HEK293 (cell line): Measurements from ENCODE around the gene KDM4C.

Experiments
- KLF7 ChIP-seq: fragments of 450-650 bp; formaldehyde crosslinking; IDR thresholded peaks from 2 replicates; pipeline ENCODE4 v1.5.1; 2016; ENCODE audit warnings: missing biosample characterization, missing genetic modification characterization, borderline replicate concordance
- SCRT1 ChIP-seq: fragments of 450-650 bp; formaldehyde crosslinking; IDR thresholded peaks from 2 replicates; pipeline ENCODE4 v1.5.1; 2016; ENCODE audit warnings: missing biosample characterization, missing genetic modification characterization, borderline replicate concordance
- TCF7L2 ChIP-seq: IDR thresholded peaks from 2 replicates; pipeline ENCODE4 v1.6.1; 2011; ENCODE audit warnings: low read depth, mild to moderate bottlenecking, inconsistent platforms, low read length, moderate library complexity, borderline replicate concordance
- ZBTB20 ChIP-seq: fragments of 450-650 bp; formaldehyde crosslinking; IDR thresholded peaks from 2 replicates; pipeline ENCODE4 v1.5.1; 2016; ENCODE audit warnings: missing biosample characterization, missing genetic modification characterization
- ZNF140 ChIP-seq: fragments of 450-650 bp; formaldehyde crosslinking; IDR thresholded peaks from 2 replicates; pipeline ENCODE4 v1.5.1; 2016; ENCODE audit warnings: missing biosample characterization, missing genetic modification characterization
- ZNF175 ChIP-seq: fragments of 450-650 bp; formaldehyde crosslinking; IDR thresholded peaks from 2 replicates; pipeline ENCODE4 v1.5.1; 2016; ENCODE audit warnings: missing biosample characterization, missing genetic modification characterization
- ZNF350 ChIP-seq: fragments of 450-650 bp; formaldehyde crosslinking; IDR thresholded peaks from 2 replicates; pipeline ENCODE4 v1.5.0; 2017; ENCODE audit warnings: missing biosample characterization, mild to moderate bottlenecking, missing genetic modification characterization
- ZNF416 ChIP-seq: fragments of 450-650 bp; formaldehyde crosslinking; IDR thresholded peaks from 2 replicates; pipeline ENCODE4 v1.5.1; 2016; ENCODE audit warnings: missing biosample characterization, missing genetic modification characterization
- ZNF501 ChIP-seq: fragments of 450-650 bp; formaldehyde crosslinking; IDR thresholded peaks from 2 replicates; pipeline ENCODE4 v1.5.1; 2016; ENCODE audit warnings: missing biosample characterization, missing genetic modification characterization
- ZSCAN23 ChIP-seq: fragments of 450-650 bp; formaldehyde crosslinking; IDR thresholded peaks from 2 replicates; pipeline ENCODE4 v1.5.1; 2016; ENCODE audit warnings: missing biosample characterization, missing genetic modification characterization
- TF ChIP-seq, protein P1 (sequence below): fragments of 450-650 bp; formaldehyde crosslinking; IDR thresholded peaks from 2 replicates; pipeline ENCODE4 v1.5.1; 2016; ENCODE audit warnings: missing biosample characterization, missing genetic modification characterization
- TF ChIP-seq, protein P2 (sequence below): fragments of 450-650 bp; formaldehyde crosslinking; IDR thresholded peaks from 2 replicates; pipeline ENCODE4 v1.5.1; 2016; ENCODE audit warnings: missing biosample characterization, missing genetic modification characterization, low read depth
- TF ChIP-seq, protein P3 (sequence below): fragments of 450-650 bp; formaldehyde crosslinking; optimal IDR thresholded peaks from 2 replicates; pipeline ENCODE3; 2016; ENCODE audit warnings: missing biosample characterization, mild to moderate bottlenecking, missing genetic modification characterization

DNA sequence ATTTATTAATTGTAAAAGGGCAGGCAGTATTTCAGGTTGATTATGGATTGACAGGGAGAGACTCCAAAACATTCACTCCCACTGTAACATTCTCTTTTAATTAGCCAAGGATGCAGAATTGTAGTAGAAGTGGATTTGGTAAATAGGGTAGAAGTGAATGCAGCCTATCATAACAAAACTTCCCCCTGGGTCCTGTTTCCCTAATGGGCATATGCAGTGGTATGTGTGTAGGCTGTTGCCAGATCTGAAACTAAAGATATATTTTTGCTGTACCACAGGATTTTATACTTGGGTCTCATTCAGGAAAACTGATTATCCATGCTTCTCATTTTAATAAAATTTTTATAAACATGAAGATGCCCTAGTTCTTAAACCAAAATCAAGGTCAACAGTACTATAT lies 351.2 kb downstream of the KDM4C start:
- TF ChIP-seq, protein P1, sequence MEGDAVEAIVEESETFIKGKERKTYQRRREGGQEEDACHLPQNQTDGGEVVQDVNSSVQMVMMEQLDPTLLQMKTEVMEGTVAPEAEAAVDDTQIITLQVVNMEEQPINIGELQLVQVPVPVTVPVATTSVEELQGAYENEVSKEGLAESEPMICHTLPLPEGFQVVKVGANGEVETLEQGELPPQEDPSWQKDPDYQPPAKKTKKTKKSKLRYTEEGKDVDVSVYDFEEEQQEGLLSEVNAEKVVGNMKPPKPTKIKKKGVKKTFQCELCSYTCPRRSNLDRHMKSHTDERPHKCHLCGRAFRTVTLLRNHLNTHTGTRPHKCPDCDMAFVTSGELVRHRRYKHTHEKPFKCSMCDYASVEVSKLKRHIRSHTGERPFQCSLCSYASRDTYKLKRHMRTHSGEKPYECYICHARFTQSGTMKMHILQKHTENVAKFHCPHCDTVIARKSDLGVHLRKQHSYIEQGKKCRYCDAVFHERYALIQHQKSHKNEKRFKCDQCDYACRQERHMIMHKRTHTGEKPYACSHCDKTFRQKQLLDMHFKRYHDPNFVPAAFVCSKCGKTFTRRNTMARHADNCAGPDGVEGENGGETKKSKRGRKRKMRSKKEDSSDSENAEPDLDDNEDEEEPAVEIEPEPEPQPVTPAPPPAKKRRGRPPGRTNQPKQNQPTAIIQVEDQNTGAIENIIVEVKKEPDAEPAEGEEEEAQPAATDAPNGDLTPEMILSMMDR (tag by site-specific recombination) = no peak
- TF ChIP-seq ZNF416 (tag by site-specific recombination) (no peak), KLF7 (tag by site-specific recombination) (no peak), ZNF501 (no peak), ZNF140 (tag by site-specific recombination) (no peak), ZNF350 (tag by site-specific recombination) (no peak), TCF7L2 (no peak), ZNF175 (tag by site-specific recombination) (no peak), ZSCAN23 (tag by site-specific recombination) (no peak), ZBTB20 (tag by site-specific recombination) (no peak), SCRT1 (tag by site-specific recombination) (no peak)
- TF ChIP-seq, protein P2, sequence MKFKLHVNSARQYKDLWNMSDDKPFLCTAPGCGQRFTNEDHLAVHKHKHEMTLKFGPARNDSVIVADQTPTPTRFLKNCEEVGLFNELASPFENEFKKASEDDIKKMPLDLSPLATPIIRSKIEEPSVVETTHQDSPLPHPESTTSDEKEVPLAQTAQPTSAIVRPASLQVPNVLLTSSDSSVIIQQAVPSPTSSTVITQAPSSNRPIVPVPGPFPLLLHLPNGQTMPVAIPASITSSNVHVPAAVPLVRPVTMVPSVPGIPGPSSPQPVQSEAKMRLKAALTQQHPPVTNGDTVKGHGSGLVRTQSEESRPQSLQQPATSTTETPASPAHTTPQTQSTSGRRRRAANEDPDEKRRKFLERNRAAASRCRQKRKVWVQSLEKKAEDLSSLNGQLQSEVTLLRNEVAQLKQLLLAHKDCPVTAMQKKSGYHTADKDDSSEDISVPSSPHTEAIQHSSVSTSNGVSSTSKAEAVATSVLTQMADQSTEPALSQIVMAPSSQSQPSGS (tag by site-specific recombination) = no peak
- TF ChIP-seq, protein P3, sequence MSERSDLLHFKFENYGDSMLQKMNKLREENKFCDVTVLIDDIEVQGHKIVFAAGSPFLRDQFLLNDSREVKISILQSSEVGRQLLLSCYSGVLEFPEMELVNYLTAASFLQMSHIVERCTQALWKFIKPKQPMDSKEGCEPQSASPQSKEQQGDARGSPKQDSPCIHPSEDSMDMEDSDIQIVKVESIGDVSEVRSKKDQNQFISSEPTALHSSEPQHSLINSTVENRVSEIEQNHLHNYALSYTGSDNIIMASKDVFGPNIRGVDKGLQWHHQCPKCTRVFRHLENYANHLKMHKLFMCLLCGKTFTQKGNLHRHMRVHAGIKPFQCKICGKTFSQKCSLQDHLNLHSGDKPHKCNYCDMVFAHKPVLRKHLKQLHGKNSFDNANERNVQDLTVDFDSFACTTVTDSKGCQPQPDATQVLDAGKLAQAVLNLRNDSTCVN (tag by site-specific recombination) = no peak
